VCaP (cell line): ENCODE measurements around the gene CAVIN3.

Experiments
- H3K27ac ChIP-seq: fragments of 450-650 bp; 2 replicates; pipeline ENCODE4 v1.5.1; 2017
- TF ChIP-seq, protein P1 (sequence below): fragments of 450-650 bp; conservative IDR thresholded peaks from 2 replicates; pipeline ENCODE4 v1.5.1; 2017; ENCODE audit warnings: mild to moderate bottlenecking, moderate library complexity

CAVIN3 gene

DNA sequence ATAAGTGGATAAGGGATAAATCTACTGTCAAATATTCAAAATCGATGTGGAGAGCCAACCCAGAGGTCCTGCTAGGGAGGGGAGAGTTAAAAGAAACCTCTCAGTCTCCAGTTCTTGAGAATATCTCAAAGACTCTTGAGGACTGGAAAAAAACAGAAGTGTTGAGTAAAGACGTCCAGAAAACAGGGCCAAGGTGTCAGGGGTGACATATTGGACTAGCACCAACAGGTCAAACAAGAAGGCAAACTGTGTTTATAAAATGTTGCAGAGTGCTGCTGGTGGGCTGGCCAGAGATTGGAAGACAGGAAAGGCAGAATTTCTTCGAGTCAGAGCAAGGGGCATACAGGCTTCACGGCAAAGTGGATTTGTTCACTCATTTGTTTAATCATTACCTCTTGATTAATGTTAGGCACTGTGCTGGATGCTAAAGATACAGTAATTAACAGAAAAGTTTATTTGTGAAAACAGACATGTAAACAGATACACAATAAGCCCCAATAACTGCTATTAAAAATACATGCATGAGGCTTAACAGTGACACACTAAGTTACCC lies 36.3 kb upstream of the CAVIN3 start:
- no peak overlapping the region for H3K27ac ChIP-seq
- TF ChIP-seq, protein P1, sequence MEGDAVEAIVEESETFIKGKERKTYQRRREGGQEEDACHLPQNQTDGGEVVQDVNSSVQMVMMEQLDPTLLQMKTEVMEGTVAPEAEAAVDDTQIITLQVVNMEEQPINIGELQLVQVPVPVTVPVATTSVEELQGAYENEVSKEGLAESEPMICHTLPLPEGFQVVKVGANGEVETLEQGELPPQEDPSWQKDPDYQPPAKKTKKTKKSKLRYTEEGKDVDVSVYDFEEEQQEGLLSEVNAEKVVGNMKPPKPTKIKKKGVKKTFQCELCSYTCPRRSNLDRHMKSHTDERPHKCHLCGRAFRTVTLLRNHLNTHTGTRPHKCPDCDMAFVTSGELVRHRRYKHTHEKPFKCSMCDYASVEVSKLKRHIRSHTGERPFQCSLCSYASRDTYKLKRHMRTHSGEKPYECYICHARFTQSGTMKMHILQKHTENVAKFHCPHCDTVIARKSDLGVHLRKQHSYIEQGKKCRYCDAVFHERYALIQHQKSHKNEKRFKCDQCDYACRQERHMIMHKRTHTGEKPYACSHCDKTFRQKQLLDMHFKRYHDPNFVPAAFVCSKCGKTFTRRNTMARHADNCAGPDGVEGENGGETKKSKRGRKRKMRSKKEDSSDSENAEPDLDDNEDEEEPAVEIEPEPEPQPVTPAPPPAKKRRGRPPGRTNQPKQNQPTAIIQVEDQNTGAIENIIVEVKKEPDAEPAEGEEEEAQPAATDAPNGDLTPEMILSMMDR: no peak

DNA sequence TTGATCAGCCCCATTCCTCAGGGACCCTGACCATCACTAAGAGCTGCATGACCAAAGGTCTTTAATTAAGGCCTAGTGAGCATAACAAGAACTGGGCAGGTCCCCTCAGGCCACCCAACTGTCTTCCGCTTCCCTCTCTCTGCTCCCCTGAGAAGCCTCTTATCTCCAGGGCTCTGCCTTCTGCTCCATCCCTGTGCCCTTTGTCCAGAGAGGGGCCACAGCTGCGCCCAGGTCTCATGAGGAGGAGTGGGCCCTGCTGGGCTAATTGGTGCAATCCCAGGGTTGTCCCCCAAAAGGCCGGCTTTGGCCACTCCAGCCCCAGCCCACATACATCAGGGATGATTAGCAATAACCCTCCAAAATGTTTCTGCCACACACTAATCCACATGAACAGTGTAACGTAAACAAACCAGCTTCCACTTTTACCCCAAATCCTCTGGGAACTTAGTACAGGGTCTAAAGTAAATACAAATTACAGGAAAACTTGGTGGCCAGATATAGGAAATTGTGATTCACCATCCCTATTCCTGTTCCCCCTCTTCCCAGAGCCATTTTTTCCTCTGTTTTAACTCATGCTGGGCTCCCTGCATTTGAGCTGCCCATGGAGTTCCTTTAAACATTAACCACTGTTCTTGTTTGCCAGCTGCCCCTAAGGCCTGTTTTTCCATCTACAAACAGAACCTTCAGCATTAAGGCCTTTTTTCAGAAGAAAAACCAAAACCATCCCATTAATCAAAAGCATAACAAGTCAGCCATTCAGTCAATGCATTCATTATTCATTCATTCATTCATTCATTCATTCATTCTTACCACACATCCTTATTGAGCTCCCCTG lies 34.6 kb upstream of the CAVIN3 start:
- H3K27ac ChIP-seq: peak overlapping the region; percentile 41; the same call in 1 of the 2 replicates
- TF ChIP-seq, protein P1: no peak

DNA sequence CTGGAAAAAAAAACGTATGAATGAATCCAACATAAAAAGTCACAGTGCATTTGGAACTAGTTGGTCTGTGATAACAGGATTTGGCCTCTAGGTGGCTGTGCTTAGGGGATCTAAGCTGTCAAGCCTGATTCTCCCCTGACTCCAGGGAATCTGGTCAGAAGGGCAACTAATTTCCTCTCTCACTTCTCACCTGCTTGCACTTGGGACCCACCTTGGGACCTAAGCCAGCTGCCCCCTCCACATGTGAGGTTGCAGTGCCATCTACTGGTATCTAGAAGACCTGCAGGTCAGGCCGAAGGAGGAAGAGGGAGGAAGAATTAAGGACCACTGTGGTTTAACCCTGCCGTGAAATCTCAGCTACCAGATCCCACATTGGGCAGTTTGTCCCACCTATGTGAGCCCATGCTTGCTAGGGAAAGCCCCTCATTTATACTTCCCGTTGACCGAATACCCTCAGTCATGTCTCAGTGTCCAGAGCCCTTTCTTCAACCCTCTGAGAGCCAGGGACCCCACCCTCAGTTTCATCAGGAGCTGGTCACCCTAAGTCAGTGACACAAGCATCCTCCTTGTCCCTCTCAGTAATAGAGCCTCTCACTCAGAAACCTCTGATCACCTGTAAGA lies 33.2 kb upstream of the CAVIN3 start:
- TF ChIP-seq, protein P1: peak; percentile 95
- H3K27ac ChIP-seq: no peak overlapping the region

DNA sequence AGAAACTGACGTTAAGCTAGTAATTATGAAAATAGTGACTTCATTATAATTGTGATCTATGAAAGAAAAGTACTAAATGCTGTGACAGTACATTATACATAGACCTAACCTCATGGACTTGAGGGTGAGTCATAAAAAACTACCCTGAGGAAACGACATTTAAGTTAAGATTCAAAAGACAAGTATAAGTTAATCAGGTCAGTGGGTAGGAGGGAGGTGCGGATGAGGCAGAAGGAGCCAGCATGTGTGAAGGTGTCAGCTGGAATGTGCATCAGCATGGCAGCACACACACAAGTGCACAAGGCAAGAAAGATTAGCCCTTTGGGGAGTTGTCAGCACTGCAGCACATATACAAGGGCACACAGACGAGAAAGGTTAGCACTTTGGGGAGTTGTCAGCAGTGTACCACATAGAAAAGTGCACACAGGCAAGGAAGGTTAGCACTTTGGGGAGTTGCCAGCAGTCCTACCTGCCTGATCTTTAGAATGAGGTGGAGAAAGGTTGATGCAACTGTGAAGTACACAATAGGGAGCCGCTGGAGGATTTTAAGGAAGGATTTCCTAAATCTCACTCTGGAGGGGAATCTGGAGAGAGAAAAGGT lies 31.6 kb upstream of the CAVIN3 start:
- TF ChIP-seq, protein P1: no peak
- H3K27ac ChIP-seq: no peak overlapping the region

DNA sequence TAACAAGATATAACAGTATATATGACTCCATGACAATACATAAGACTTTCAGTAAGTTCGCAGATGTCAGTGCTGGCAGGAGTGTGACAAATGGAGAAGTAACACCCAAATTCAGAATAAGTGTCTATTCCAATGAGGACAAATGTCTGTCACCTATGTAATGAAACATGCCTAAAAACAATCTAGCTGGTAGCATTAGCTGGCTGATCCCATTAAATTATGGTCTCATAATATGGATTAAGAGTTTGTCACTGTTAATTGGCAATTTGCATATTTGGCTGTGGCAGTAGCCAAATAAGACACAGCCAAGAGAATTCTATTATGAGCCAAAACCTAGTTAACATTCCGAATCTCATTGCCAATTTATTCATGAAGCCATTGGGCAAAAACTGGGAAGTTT lies 30.2 kb upstream of the CAVIN3 start:
- TF ChIP-seq, protein P1: no peak
- H3K27ac ChIP-seq: no peak overlapping the region

DNA sequence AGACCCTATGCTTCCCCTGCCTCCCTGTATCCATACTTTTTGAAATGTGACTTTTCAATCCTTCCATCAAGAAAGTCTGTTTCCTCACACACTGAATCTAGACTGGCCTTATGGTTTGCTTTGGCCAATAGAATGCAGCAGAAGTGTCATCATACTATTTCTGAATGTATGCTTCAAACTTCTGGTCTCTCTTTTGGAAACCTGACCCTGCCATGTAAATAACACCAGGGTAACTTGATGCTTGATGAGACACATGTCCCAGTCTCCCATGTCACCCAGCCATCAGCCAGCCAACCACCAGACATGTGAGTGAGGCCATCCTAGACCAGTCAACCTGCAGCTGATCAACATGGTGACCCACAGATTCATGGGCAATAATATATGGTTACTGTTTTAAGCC lies 29.7 kb upstream of the CAVIN3 start:
- H3K27ac ChIP-seq: no peak overlapping the region
- TF ChIP-seq, protein P1: no peak

DNA sequence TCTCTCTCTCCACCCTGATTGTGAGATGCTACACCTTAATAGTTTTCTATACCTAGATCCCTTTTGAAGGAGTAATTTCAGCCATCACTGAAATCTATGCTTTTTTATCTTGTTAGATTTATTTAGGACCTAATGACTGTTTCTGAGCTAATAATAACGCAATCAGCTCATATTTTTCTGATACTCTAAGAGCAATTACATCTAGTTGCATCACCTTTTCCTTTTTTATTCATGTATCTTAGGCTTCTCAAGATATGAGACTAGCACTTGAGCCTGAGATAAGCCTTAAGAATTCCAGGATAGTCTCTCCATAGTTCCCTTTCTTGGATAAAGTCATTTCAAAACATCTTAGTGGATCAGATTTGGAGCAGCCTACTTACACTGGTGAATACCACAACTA lies 25.1 kb upstream of the CAVIN3 start:
- H3K27ac ChIP-seq: no peak overlapping the region
- TF ChIP-seq, protein P1: no peak
